GM18498 (cell line): ENCODE results near the gene MLC1.

ENCODE experiments used
- ATAC-seq: cut with Tn5 transposase; IDR thresholded peaks from one replicate; pipeline ENCODE4 v1.9.1; 2021; ENCODE audit warnings: mild to moderate bottlenecking, moderate library complexity; ENCODE audit not compliant: unreplicated experiment

Gene MLC1

DNA sequence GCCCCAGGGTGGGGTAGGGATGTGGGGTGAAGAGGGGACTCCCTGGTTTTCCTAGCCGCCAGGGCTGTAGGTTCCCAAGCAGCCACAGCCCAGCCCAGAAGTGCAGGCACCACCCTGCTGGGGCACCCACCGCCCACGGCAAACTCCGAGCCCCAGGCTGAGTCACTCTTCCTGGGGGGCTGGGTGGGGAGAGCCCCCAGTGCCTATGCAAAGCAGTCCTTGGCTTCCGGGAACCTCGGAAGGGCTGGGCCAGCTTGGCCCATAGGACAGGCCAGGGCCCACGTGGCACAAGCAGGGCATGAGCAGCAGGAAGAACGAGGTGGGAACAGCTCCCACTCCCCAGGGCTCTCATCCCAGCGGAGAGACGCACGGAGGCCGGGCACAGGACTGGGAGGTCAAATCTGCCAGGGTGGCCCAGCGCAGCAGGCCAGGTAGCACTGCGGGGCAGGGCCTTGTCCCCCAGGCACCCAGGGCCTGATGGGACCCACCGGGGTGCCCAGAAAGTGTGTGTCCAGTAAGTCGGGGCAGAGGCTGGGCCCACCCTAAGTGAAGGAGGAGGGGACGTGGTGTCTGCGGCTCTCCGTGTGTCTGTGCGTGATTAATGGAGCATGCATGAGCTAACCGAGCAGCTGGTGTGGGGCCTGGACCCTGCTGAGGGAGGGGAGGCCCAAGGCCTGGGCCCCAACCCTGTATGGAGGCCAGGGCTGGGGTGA, 68.1 kb downstream of the MLC1 start:
- ATAC-seq = peak; percentile 52

DNA sequence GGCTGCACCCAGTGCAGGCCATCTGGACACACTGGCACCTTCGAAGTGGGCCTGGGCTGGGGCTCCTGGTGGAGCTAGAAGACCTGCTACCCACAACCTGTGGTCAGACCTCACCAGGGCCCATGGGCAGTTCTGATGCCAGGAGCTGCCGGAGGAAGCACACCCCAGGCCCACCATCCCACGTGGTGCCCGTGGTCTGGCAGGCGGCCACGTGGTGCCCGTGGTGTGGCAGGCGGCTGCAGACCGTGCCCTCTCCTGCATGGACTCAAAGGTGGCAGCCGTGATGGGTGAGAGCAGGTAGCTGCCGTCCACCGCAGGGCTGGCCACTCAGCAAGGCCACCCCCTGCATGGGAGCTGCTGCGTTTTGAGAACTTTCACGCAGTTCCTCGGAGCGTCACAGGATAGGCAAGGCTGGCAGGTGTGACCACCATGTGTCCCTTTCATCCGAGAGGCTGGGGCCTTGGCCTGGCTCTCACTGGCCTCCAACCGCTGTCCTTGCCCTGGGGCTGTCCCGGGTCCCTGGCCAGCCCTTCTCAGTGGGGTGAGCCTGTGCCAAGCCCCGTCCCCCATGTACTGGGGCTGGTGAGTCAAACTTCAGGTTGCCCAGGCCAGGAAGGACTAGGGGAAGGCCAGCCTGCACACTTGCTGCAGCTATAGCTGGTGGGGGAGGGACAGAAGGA, 68.8 kb downstream of the MLC1 start:
- peak; percentile 19 for ATAC-seq

DNA sequence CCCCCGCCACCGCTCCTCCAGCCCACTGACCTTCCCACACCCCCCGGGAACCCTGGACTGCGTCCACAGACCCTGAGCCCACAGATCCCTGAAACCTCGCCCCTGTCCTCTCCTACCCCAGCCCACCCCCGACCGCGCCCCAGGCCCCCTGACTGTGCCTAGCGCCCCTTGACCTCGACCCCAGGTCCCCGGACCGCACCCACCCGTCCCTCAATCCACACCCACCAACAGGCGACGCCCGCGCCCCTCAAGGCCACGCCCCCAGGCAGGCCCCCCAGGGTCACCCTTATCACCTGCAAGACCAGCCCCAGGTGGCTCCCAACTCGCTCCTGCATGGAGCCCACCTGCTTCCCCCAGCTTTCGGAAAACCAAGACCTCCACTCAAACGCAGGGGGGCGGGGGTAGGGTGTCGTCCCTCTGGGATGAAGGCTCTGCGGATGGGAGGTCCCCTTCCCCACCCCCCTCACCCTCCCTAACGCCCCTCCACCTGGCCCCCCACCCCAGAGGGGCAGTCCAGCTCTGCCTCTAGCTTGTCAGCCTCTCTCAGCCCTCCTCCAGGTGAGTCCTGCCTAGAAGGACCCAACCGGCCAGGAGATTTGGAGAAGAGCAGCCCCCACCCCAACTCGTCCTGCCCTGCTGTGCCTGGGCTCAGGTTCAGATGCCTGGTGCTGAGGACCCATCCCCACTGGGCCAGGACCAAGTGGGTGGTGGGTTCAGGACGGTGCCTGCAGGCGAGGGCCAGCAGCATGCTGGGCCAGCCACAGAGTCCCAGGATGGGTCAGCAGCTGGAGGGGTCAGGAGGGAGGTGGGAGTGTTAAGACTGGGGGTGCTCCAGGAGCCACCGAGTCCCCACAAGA, 69.5 kb downstream of the MLC1 start:
- no peak for ATAC-seq

DNA sequence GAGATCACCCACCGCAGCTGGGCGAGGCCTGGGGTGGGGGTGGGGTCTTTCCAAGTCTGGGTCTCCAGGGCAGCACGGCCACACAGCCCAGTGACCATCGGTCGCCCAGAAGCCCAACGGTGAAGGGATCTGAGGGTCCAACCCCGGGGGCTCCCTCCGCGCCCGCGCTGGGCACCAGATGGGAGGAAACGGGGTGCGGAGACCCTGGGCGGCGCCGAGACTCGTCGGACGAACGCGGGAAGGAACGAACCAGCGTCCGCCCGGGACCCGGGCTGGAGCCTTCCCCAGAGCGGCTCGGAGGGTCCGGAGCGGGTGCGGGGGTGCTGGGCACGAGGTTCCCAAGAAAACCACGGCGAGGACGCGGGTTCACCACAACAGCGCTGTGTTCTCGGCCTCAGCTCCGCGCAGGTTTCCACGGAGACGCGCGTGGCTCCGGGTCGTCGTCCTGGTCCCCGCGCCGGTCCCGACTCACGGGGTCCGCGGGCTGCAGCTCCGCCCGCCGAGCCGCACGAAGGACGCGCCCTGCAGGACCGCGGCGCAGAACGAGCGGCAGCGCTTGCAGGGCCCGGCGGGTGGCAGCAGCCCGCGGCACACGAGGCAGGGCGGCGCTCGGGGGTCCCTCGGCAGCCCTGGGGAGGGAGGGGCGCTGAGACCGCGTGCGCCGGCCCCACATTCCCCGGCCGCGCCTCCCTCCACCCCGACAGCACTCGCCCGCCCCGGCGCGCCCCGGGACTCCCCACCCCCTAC, 70.4 kb downstream of the MLC1 start:
- ATAC-seq = no peak

DNA sequence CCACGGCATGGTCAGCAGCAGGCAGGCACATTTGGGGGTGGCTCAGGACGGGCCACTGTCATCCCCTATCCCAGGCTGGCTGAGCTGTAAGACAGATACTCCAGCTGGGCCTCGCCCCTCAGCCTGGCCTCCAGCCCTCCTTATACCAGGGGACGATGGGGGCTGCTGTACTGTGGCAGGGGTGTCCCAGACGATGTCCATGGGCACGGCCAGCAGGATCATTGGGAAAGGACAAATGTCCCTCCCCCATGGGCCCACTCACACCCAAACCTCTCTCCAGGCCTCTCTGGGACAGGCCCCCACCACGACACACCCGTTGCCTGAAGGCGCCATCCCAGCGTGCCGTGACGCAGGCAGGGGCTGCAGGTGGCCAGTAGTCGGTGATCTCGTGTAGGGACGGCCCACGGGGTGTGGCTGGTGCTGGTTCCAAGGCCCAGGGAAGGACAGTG, 71.1 kb downstream of the MLC1 start:
- no peak for ATAC-seq

- no peak for ATAC-seq
Measured at GRCh38 chr22:50012211-50013181, 72.7 kb downstream of the MLC1 start, which contains the start of gene IL17REL. Gene IL17REL (minus strand): TSS chr22:50012765. CDS start chr22:50012646, 119 bp downstream.

- no peak for ATAC-seq
Measured at GRCh38 chr22:50011447-50012210, 73.6 kb downstream of the MLC1 start.

DNA sequence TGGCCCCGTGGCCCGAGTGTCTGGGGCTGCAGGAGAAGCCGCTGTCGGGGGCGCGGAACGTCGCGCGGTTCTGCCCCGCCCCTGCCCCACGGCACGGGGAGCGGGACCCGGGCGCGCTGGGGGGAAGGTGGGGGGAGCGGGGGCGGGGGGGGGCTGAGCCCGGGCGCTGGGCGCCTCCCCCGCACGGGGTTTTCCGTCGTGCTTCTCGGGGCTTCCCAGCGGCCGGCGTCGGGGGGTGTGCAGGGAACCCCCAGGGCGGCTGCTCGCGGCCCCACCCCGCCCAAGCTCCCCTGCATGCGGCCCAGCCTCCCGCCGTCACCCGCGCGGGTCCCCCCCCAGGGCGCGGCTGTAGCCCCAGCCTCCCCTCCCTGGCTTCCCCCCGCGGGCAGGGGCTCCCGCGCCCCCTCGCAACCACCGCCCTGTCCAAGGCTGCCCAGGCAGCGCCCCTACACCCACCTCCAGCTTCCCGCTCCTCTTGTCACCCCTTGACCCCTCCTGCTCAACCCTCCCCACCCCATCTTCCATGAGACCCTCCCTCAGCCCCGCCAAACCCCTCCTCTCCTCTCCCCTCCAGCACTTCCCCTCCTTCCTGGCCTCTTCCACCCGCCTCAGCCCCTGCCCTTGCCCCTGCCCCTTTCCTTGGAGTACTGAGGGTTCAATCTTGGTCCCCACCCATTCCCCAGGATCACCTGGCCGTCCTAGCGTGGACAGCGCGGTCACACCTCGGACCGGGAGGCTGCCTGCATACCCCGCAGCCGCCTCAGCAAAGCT, 74.4 kb downstream of the MLC1 start:
- ATAC-seq = no peak

GRCh38 chr22:50009765-50010675, 75.2 kb downstream of the MLC1 start:
- no peak for ATAC-seq
